CD4-positive, CD25-positive, alpha-beta regulatory T cell (primary cell): ENCODE results near the gene NGLY1. TPM values are rescaled to one million over a fixed set of nuclear protein-coding genes. Genes with fewer than 3 reads are reported as not detected.
A peak's percentile ranks its signal among the peaks of the same experiment; 100 is the strongest.

ENCODE experiments used
- ATAC-seq, 2 donors: fragments of 150-1000 bp; cut with Tn5 transposase; one replicate each; pipeline ENCODE4 v1.10.0; 2021; ENCODE audit warnings: low read depth in 2 of 2, moderate number of reproducible peaks in 2 of 2, moderate library complexity in 1 of 2
- DNase-seq, 3 donors: peaks; one replicate each; pipeline versions ENCODE4 v3.0.0 to v3.0.0-alpha.2; 2012 to 2022; ENCODE audit warnings: mixed read lengths in 1 of 3
- H3K27ac ChIP-seq: one replicate; pipeline ENCODE4 v1.7.0; 2013; ENCODE audit warnings: mild to moderate bottlenecking, low read length; ENCODE audit not compliant: insufficient read depth, poor library complexity, severe bottlenecking
- H3K27me3 ChIP-seq: one replicate; pipeline ENCODE4 v1.7.0; 2013; ENCODE audit warnings: low read length; ENCODE audit not compliant: control insufficient read depth, insufficient read depth
- H3K36me3 ChIP-seq: one replicate; pipeline ENCODE4 v1.7.0; 2013; ENCODE audit warnings: mild to moderate bottlenecking, low read length, moderate library complexity; ENCODE audit not compliant: control insufficient read depth, insufficient read depth
- H3K4me1 ChIP-seq: 2 replicates; pipeline ENCODE4 v1.7.0; 2013; ENCODE audit warnings: mild to moderate bottlenecking, low read length; ENCODE audit not compliant: insufficient read depth, control insufficient read depth, poor library complexity, severe bottlenecking
- H3K4me3 ChIP-seq: one replicate; pipeline ENCODE4 v1.7.0; 2013; ENCODE audit warnings: low read depth, mild to moderate bottlenecking, low read length, moderate library complexity
- H3K9me3 ChIP-seq, 2 experiments: 1 replicate in 1 of 2; 2 replicates in 1 of 2; pipeline ENCODE4 v1.7.0; 2013; ENCODE audit warnings: low read length in 2 of 2, mild to moderate bottlenecking in 1 of 2, moderate library complexity in 1 of 2; ENCODE audit not compliant: control insufficient read depth in 2 of 2
- H3K27ac Mint-ChIP-seq, 3 donors: one replicate each; pipeline ENCODE4 v1.8.0; 2020 to 2022; ENCODE audit warnings: mild to moderate bottlenecking in 3 of 3, mixed read lengths in 3 of 3, moderate library complexity in 2 of 3
- H3K27me3 Mint-ChIP-seq: one replicate; pipeline ENCODE4 v1.8.0; 2022; ENCODE audit warnings: mild to moderate bottlenecking, mixed read lengths
- H3K36me3 Mint-ChIP-seq: one replicate; pipeline ENCODE4 v1.8.0; 2020; ENCODE audit warnings: mixed read lengths
- H3K4me1 Mint-ChIP-seq, 4 donors: one replicate each; pipeline ENCODE4 v1.8.0; 2020 to 2022; ENCODE audit warnings: mixed read lengths in 4 of 4, mild to moderate bottlenecking in 1 of 4
- H3K4me3 Mint-ChIP-seq, 4 donors: one replicate each; pipeline ENCODE4 v1.8.0; 2020 to 2022; ENCODE audit warnings: mild to moderate bottlenecking in 4 of 4, mixed read lengths in 4 of 4, moderate library complexity in 3 of 4
- H3K9me3 Mint-ChIP-seq, 7 donors: one replicate each; pipeline ENCODE4 v1.8.0; 2020 to 2022; ENCODE audit warnings: mixed read lengths in 7 of 7, mild to moderate bottlenecking in 3 of 7, moderate library complexity in 2 of 7
- polyA plus RNA-seq, 4 donors: library from polyadenylated mRNA; unstranded; fragments of 300-500 nt; fragmentation: Illumina TruSeq; gene quantifications; one replicate each; pipeline ENCODE4 v1.2.3, GENCODE V29; 2021
- total RNA-seq: library from RNA; stranded (reverse); gene quantifications from one replicate; pipeline ENCODE4 v1.2.3, GENCODE V29; 2022

The NGLY1 gene
- total and polyA plus RNA-seq, 5 donors from 2014 or later: 36.8 to 71.7 (median 42.1) TPM

- Histone ChIP-seq H3K27ac (no peak overlapping the region), H3K9me3 (no peaks in the 10 kb centered on the region), H3K4me1 (no peaks in the 10 kb centered on the region), H3K4me3 (no peak overlapping the region), H3K27me3 (peaks cover 4% of the 10 kb centered on the region), H3K36me3 (no peaks in the 10 kb centered on the region)
- H3K27ac Mint-ChIP-seq: no peak overlapping the region
- peaks cover 0 to 2% (median 0%) of the 10 kb centered on the region in 7 donors for H3K9me3 Mint-ChIP-seq
- no peak for DNase-seq
- peaks cover 0 to 5% (median 0%) of the 10 kb centered on the region in 4 donors for H3K4me1 Mint-ChIP-seq
- no peak overlapping the region for H3K4me3 Mint-ChIP-seq
- H3K27me3 Mint-ChIP-seq: peaks cover 13% of the 10 kb centered on the region
- no peaks in the 10 kb centered on the region for H3K36me3 Mint-ChIP-seq
- ATAC-seq: no peak
These were observed 18.5 kb upstream of the NGLY1 start for GRCh38 chr3:25801786-25802185.

GRCh38 chr3:25789596-25790556 is 6.6 kb upstream of the NGLY1 start, which contains the start of gene OXSM:
TSS of gene OXSM (plus strand) at chr3:25790090. CDS start at chr3:25791021, 931 bp downstream.
- H3K27me3 ChIP-seq: no peaks in the 10 kb centered on the region
- H3K4me1 Mint-ChIP-seq: peaks cover 4 to 56% (median 36%) of the 10 kb centered on the region in 4 donors

DNA sequence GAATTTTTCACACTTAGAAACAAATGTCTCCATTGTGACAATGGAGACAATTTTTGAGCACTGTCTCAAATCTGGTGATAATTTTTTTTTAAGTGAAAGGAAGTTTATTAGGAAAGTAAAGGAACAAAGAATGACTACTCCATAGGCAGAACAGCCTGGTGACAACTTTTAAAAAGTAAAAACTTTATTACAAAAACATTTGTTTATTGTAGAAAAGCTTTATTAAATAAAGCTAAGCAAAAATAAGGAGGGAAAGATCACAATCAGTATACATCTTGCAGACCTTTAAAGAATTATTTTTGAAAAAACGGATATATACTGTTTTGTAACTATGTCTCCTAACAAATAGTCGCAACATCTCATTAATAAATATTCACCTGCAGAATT is 6.0 kb upstream of the NGLY1 start:
- peaks cover 6% of the 10 kb centered on the region for H3K27me3 Mint-ChIP-seq
- Histone ChIP-seq H3K9me3 (no peaks in the 10 kb centered on the region), H3K27me3 (no peaks in the 10 kb centered on the region), H3K4me1 (peaks cover 15% of the 10 kb centered on the region), H3K27ac (peak overlapping the region; percentile 95), H3K4me3 (peak overlapping the region; percentile 90), H3K36me3 (peaks cover 1% of the 10 kb centered on the region)
- H3K27ac Mint-ChIP-seq: peak overlapping the region in 2 of 3 donors; percentile 99
- DNase-seq (no peak), ATAC-seq (no peak)
- H3K4me3 Mint-ChIP-seq: peak overlapping the region; percentile 95 to 99 (median 96)
- peaks cover 8 to 55% (median 33%) of the 10 kb centered on the region in 4 donors for H3K4me1 Mint-ChIP-seq
- no peaks in the 10 kb centered on the region for H3K36me3 Mint-ChIP-seq
- no peaks in the 10 kb centered on the region for H3K9me3 Mint-ChIP-seq

More at GRCh38 chr3:25789596-25790556, 6.6 kb upstream of the NGLY1 start, which contains the start of gene OXSM:
- Histone ChIP-seq H3K36me3 (peaks cover 4% of the 10 kb centered on the region), H3K4me1 (peaks cover 15% of the 10 kb centered on the region), H3K4me3 (peak within 1 kb of the TSS; percentile 90), H3K9me3 (no peaks in the 10 kb centered on the region), H3K27ac (peak within 1 kb of the TSS; percentile 95)
- peaks cover 3% of the 10 kb centered on the region for H3K36me3 Mint-ChIP-seq
- H3K27ac Mint-ChIP-seq: peak within 1 kb of the TSS; percentile 94 to 99 (median 99)
- H3K9me3 Mint-ChIP-seq: no peaks in the 10 kb centered on the region
- DNase-seq (peak; percentile 88 to 96 (median 88)), ATAC-seq (peak; percentile 94)
- H3K27me3 Mint-ChIP-seq: peaks cover 6% of the 10 kb centered on the region
- peak within 1 kb of the TSS; percentile 95 to 99 (median 96) for H3K4me3 Mint-ChIP-seq

DNA sequence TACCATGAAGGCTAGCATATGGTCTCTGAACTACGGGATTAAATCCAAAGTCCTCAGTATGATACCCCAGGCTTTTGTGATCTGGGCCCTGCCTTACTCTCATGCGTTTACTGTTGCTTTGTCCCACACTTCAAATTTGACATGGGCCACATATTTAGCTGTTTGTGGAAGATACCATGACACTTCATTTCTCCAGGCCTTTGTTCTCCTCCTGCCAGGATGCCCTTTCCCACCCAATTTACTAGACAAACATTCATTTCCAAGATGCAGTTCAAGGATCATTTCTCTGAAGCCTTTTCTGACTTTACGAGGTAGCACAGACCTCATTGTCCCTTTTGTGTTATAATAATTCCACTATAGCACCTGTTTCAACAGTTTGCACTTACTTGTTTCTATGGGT is 4.4 kb upstream of the NGLY1 start:
- DNase-seq: no peak
- Histone ChIP-seq H3K36me3 (no peaks in the 10 kb centered on the region), H3K4me1 (peaks cover 23% of the 10 kb centered on the region), H3K27ac (no peak overlapping the region), H3K27me3 (no peaks in the 10 kb centered on the region), H3K9me3 (no peaks in the 10 kb centered on the region), H3K4me3 (no peak overlapping the region)
- Mint-ChIP-seq H3K9me3 (no peaks in the 10 kb centered on the region), H3K27me3 (peaks cover 6% of the 10 kb centered on the region), H3K36me3 (no peaks in the 10 kb centered on the region), H3K27ac (peak overlapping the region in 1 of 3 donors; percentile 48), H3K4me1 (peaks cover 11 to 54% (median 34%) of the 10 kb centered on the region in 4 donors), H3K4me3 (peak overlapping the region in 1 of 4 donors; percentile 96)
- ATAC-seq: no peak

- H3K4me1 Mint-ChIP-seq: peaks cover 26 to 54% (median 36%) of the 10 kb centered on the region in 4 donors
- no peaks in the 10 kb centered on the region for H3K27me3 ChIP-seq
- H3K9me3 Mint-ChIP-seq: no peaks in the 10 kb centered on the region
- ATAC-seq (no peak), DNase-seq (no peak)
- no peak overlapping the region for H3K27ac ChIP-seq
- H3K9me3 ChIP-seq: no peaks in the 10 kb centered on the region
- no peaks in the 10 kb centered on the region for H3K36me3 Mint-ChIP-seq
- peaks cover 6% of the 10 kb centered on the region for H3K27me3 Mint-ChIP-seq
- H3K4me3 Mint-ChIP-seq: peak overlapping the region in 2 of 4 donors; percentile 17 to 44
- no peak overlapping the region for H3K4me3 ChIP-seq
- no peak overlapping the region for H3K27ac Mint-ChIP-seq
- H3K36me3 ChIP-seq: no peaks in the 10 kb centered on the region
- H3K4me1 ChIP-seq: peaks cover 38% of the 10 kb centered on the region
These were observed 2.6 kb upstream of the NGLY1 start for GRCh38 chr3:25785826-25786225.

DNA sequence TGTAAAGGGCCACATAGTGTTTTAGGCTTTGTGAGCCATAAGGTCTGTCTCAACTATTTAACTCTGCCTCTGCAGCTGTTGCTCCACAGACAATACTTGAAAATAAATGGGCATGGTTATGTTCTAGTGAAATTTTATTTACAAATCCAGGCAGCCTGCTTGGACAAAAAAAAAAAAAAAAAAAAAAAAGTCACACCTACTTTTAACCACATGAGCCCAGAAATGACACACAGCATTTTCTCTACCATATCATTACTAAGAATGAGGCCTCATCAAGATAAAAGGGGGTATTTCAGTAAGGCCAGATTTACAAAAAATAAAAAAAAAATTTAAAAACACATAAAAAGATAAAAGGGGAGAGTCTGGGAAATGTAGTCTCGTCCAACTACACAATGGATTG is 1.7 kb upstream of the NGLY1 start:
- H3K9me3 ChIP-seq: no peaks in the 10 kb centered on the region
- Mint-ChIP-seq H3K27ac (no peak overlapping the region), H3K36me3 (no peaks in the 10 kb centered on the region), H3K4me1 (peaks cover 31 to 54% (median 39%) of the 10 kb centered on the region in 4 donors), H3K27me3 (peaks cover 3% of the 10 kb centered on the region), H3K9me3 (no peaks in the 10 kb centered on the region), H3K4me3 (peak overlapping the region in 3 of 4 donors; percentile 85 to 94 (median 93))
- no peak overlapping the region for H3K27ac ChIP-seq
- peaks cover 40% of the 10 kb centered on the region for H3K4me1 ChIP-seq
- H3K27me3 ChIP-seq: no peaks in the 10 kb centered on the region
- H3K36me3 ChIP-seq: no peaks in the 10 kb centered on the region
- no peak overlapping the region for H3K4me3 ChIP-seq
- DNase-seq: no peak
- no peak for ATAC-seq

- Histone ChIP-seq H3K4me1 (peaks cover 33% of the 10 kb centered on the region), H3K4me3 (peak overlapping the region; percentile 71), H3K9me3 (no peaks in the 10 kb centered on the region), H3K27ac (peak overlapping the region; percentile 88), H3K27me3 (no peaks in the 10 kb centered on the region), H3K36me3 (no peaks in the 10 kb centered on the region)
- DNase-seq (peak in 1 of 3 donors; percentile 47), ATAC-seq (peak; percentile 4 to 10)
- Mint-ChIP-seq H3K4me3 (peak overlapping the region; percentile 85 to 94 (median 92)), H3K9me3 (no peaks in the 10 kb centered on the region), H3K27me3 (no peaks in the 10 kb centered on the region), H3K4me1 (peaks cover 31 to 53% (median 37%) of the 10 kb centered on the region in 4 donors), H3K36me3 (no peaks in the 10 kb centered on the region), H3K27ac (peak overlapping the region in 2 of 3 donors; percentile 79)
These were observed 644 bp upstream of the NGLY1 start for GRCh38 chr3:25783661-25784512.
